ENCODE results near the gene TADA2B.

The TADA2B gene

GRCh38 chr4:7043284-7044136, at the start of gene TADA2B:
TSS of gene TADA2B (plus strand) at chr4:7043372. CDS start at chr4:7043580, 208 bp downstream.
- peak in 1 of 2 experiments; percentile 4 for DNase-seq

DNA sequence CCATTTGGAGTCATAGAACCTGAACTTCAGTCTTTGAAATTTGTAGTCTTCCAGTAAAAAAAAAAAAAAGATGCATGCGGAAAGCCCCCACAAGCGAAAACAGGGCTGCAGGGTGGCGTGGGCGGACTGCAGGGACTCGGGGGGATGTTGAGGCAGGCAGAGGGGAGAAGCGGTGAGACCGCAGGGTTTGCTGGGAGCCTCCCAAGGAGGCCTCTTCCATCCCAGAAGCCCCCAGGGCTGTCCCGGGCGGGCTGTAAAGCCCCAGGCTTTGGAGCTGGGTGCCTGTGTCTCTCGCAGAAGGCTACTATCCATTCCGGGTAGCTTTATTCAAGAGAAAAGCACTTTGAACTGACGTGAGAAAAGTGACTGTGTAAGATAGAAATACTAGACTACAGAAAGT, 46.7 kb upstream of the TADA2B start:
- no peak for DNase-seq

GRCh38 chr4:6999172-7000086, 43.7 kb upstream of the TADA2B start:
- no peak for DNase-seq

DNA sequence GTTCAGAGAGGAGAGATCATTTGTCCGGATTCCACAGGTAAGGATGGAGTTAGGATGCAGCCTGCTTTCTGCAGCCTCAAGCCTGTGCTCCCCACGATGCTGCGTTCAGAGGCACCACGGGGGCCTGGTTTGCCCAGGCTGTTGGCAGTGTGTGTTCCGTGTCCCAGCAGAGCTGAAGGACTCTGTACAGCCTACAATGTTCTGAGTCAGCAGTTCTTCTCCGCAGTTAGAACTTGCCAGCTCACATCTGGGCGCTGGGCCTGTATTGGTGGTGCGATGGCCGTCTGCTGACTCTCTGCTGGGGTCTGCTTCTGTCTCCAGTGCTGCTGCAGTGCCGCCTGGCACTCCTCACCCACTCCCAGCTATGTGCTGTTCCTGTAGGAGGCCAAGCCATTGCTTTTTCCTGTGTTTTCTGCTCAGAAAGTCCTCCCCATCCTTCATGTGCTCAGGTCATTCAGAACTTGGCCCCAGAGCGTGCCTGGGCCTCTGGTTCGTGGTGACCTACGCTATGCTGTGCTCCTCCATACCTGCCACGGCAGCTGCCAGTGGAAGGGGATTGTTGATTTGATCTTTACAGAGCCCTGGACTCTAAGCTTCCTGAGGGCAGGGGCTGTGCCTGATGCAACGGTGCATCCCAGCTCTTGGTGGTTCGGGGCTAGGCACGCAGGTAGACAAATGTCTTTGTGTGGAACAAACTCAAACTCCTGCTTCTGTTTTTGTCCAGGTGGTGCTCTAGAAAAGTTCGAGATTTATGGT, 42.6 kb upstream of the TADA2B start:
- no peak for DNase-seq

DNA sequence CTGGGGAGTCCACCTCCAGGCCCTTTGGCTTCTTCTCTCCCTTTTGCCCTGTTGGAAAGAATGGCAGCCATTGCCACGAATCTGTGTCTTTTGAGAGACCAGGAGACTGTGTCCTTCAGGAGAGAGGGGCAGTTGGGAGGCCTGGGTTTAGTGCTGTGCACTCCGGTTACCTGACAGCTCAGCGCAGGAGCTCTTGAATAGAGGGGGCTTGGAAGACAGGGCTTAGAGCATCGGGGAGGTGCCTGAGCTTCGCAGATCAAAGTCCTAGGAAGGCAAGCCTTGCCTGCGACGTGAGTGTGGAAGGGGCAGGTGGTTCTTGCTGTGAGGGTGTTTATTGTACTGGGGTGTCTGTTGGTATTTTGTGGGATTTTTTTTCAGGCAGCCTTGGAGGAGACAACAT, 41.9 kb upstream of the TADA2B start:
- DNase-seq: no peak

DNA sequence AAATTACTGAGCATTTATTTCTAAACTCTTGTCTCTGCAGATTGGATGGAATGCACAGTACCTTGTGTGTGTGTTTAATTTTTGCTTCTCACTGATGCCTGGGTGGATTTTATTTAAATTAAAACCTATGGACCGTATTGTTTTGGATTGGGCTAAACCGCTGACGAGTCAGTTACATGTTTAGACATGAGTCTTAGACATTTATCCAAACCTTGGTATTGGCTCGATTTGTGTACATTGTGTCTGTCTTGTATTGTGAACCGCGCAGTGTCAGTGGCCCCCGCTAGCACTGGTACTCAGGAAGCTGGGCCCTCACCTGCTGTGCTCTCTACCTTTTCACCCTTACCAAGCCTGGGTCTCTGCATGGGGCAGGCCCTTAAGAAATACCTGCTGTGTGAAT, 40.8 kb upstream of the TADA2B start:
- DNase-seq: no peak

GRCh38 chr4:7003176-7003878, 39.8 kb upstream of the TADA2B start:
- DNase-seq: no peak

DNA sequence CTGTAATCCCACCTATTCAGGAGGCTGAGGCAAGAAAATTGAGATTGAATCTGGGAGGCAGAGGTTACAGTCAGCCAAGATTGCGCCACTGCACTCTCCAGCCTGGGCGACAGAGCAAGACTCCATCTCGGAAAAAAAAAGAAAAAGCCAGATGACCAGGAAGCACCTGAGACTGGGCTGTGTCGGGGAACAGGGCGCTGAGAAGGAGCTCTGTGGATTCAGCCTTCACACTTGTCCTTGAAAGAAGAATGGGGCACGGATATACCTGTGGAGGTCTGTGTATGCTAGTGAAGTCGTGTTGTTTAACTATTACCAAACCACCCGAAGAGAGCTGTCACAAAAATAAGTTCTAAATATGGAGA, 39.3 kb upstream of the TADA2B start:
- no peak for DNase-seq

DNA sequence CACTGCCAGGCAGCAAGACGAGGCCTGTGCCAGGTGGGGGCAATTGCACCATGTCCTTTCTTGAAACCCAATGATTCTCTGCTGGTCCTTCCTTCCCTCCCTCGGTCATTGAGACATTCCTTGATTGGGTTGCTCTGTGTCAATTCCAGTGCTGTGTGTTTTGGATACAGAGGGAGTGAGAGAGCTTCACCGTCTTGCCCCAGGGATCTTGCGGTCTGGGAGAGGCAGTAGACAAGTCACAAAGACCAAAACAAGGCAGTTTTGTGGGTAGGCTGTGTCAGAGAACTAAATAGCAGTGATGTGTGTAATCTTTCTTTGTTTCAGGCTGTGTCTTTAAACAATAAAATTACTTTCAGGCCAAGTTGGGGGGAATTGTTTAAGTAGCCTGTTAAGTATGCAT, 38.8 kb upstream of the TADA2B start:
- no peak for DNase-seq

DNA sequence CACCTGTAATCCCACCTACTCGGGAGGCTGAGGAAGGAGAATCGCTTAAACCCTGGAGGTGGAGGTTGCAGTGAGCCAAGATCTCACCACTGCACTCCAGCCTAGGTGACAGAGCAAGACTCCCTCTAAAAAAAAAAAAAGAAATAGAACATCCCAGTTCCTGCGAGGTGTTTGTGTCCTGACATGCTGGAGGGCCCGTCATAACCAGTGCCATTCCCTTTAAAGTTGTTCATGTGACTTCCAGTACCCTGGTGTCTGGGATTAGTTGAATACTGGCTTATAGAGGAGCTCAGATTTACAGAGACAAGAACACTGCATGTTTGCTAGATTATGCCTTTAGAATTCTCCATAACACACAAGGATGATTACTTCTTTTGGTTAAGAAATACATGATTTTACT, 37.6 kb upstream of the TADA2B start:
- DNase-seq: no peak

DNA sequence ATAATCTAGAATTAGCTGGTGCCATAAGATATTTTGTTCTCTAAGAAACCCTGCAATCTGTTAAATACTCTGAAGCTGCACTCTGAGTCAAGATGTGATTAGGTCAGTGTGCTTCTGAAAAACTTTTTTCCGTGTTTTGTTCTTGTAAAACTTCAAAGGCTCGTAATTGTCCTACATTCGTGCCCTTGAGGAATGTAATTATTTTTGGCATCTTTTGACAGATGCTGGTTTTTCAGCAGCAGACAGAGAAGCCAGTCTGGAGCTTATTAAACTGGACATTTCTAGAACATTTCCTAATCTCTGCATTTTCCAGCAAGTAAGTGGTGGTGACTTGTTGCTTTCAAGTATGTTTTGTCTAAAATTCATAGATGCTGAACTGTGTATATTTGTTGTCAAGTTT, 36.8 kb upstream of the TADA2B start:
- DNase-seq: no peak

DNA sequence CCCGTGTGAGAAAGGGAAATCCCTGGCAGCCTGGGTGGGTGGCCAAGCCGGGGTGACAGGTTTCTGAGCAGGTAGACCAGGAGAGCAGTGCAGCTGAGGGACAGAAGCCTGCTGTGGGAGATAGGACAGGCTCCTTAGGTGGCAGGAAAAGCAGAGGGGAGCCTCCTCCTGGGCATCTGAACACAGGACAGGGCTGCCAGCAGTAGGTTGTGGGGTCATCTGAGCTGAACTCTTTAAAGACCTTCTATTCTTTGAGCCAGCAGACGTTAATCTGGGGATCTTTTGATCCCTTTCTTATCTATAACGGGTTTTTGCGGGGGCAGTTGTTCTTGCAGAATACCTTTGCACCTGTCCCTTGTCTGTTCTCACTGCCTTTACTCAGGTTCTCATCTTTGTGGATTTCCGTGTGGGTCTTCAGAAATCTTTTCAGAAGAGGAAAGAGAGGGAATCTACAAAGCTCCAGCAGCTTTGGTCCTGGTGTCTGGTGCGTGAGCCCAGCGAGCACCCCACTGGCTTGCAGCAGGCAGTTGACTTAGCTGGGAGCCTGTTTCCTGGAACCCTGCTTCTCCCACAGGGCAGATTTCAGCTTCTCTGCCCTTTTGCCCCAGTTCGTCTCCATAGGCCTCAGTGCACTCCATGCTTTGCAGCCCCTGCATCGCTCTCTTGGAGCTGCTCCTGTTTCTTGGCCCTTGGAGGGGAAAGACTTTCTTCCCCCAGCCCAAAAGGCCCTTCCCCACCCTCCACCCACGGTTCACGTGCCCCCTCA, 35.8 kb upstream of the TADA2B start:
- DNase-seq: no peak

DNA sequence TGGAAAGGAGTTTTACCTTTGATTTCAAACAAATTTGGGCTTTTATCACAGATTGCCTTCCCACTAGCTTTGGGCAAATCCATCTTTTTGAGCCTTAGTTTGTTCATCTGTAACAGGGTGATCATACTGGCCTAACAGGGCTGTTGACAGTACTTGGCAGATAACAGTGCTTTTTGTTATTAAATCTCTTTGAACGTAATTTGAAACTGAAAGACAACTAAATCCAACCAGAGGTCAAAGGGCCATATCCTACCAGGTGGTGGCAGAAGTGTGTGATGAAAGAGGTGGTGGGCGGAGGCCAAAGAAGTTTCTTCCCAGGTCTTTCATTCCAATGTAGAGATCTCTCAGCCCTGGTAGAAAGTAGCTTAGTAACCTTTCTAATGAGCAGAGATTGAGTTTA, 35.2 kb upstream of the TADA2B start:
- DNase-seq: no peak

DNA sequence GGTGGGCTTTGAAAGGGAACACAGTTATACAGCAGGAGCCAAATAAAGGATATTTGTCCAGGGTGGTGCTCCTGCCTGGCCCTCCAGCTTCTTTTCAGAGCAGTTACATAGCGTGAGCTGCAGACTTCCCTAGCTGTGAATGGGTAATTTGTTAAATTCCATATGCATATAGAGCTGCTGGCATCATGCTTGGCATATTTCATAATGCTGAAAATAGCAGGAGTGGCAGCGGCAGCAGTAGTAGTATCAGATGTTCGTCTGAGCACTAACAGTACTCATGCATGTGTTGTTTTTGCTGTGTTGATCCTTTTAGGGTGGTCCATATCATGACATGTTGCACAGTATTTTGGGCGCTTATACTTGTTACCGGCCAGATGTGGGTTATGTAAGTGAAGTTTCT, 33.6 kb upstream of the TADA2B start:
- no peak for DNase-seq

- DNase-seq: no peak
Observed at GRCh38 chr4:7013175-7013574, 30.0 kb upstream of the TADA2B start.

DNA sequence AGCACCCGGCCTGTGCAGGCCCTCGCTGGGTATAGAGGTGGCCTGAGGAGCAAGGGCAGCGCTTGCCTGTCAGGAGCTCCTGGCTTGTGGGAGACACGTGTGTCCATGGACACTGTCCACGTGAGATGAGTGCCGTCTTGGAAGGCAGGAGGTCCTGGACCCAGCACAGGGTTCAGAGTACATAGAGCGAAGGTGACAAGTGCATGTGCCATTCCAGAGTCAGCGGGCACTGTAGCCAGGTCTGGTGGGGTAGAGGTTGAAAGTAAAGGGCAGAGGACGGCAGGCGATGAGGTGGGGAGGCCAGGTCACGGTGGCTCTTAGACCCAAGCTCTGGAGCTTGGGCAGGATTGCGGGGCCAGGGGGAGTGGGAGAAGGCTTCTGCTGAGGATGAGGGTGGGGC, 28.4 kb upstream of the TADA2B start:
- DNase-seq: no peak

DNA sequence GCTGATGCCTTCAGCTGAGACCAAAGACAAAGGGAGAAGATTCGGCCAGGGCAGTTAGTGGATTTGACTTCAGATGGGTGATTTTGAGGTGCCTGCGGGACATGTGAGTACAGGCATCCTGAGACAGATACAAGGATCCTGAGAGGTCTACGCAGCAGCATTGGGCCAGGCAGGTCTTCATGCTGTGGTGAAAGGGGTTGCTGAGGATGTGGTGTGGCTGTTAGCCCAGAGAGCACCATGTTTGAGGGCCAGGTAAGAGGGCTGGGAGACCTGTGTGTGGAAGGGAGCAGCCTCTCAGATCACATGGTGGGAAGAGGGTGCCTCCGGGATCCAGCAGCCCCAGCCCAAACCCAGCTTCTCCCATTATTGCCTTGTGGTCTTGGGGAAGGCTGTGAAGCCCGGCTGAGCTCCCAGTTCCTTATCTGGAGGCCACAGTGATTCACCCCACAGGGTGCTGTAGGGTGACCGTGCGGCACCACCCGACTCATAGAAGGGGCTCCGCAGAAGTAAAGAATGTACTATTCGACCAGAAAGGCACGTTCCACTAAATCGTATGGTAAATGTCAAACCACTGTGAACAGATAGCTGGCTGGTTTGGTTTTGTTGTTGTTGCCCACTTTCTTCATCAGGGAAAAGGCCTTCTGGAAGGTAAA, 27.7 kb upstream of the TADA2B start:
- DNase-seq: no peak

- no peak for DNase-seq
Observed at GRCh38 chr4:7016086-7016485, 27.1 kb upstream of the TADA2B start.

GRCh38 chr4:7016512-7016911, 26.7 kb upstream of the TADA2B start:
- no peak for DNase-seq

DNA sequence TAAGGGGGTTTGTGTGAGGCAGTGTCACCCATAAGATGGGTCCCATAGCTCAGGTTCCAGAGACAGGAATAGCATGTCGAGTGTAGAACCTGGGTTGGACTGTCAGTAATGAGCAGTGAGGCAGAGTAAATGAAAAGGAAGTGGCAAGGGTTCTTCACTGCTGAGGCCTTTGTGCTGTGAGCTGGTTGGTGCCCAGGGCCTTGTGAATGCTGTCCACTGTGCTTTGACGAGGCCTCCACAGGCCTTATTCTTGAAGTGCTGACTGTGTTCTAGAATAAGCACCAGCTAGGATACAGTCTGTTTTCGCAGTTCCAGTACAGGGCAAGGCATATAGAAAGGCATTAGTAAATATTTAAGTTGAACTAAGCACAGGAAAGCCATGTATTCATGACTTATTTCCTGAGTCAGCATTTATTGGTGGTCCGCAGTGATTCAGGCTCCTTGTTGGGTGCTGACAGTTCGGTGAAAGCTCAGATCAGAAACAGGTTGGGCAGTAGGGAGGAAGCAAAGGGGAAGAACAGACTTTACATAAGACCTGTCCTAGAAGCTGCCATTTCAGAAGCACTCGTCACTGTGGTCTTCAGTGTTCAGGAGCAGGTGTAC, 25.6 kb upstream of the TADA2B start:
- no peak for DNase-seq

DNA sequence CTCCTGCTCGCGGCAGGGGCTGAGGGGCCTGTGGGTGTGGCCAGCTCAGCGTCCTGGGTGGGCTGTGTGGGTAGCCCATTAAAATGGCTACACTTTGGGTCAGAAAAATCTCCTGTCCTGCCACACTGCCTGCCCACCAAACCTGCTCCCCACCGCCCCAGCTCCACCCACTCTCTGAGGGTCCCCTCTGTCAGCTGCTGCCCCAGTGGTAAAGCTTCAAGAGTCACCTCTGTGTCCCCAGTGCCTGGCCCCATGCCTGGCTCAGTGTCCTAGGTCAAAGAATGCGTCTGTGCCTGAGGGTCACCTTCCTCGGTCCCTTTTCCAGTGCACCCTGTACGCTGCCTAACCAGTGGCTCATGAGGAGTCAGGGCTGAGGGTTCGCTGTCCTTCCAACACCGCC, 24.9 kb upstream of the TADA2B start:
- DNase-seq: no peak

All from NCI-H446 (cell line).